K562 (cell line): ENCODE measurements around the gene SLC4A5. TPM values are rescaled to one million over a fixed set of nuclear protein-coding genes. Genes with fewer than 3 reads are reported as not detected.

ENCODE experiments used
- ATAC-seq: fragments of 200-7000 bp; cut with Tn5 transposase; 3 replicates; pipeline ENCODE4 v1.9.1; 2020; ENCODE audit warnings: moderate library complexity
- BruUV-seq: library from RNA; stranded (reverse); fragments of 400-500 nt; replicated peaks from 2 replicates; lab custom pipeline; 2021; lab: Mats Ljungman, UMichigan
- CTCF ChIA-PET: fragments of 300-600 bp; formaldehyde crosslinking; extraction: SDS; loops from one replicate; lab custom pipeline; 2021; ENCODE audit warnings: low intra/inter-chr PET ratio; lab: Yijun Ruan, JAX
- POLR2A ChIA-PET: fragments of 300-600, 350-650 bp; sonication (Branson Sonifier 250); formaldehyde crosslinking; extraction: SDS; loops from one replicate; lab custom pipeline; 2021; ENCODE audit warnings: antibody characterized with exemption, inconsistent platforms; lab: Yijun Ruan, JAX
- DNase-seq, 4 experiments: peaks; one replicate each; pipeline versions ENCODE4 v3.0.0 to v3.0.0-alpha.2; 2011 to 2018; ENCODE audit warnings: low spot score in 3 of 4, mixed read lengths in 3 of 4; ENCODE audit errors: extremely low read depth in 1 of 4
- FAIRE-seq: peaks from 2 replicates; lab custom pipeline; 2011; peaks lifted over from hg19 to GRCh38; lab: Jason Lieb, UNC
- H2AFZ ChIP-seq: 2 replicates; pipeline ENCODE4 v1.6.0; 2011; ENCODE audit warnings: low read depth, low read length, control low read depth, inconsistent platforms
- H3K27ac ChIP-seq: fragments of 200-600 bp; 3 replicates; pipeline ENCODE4 v1.8.0; 2011; ENCODE audit warnings: low read depth, mild to moderate bottlenecking, control low read depth, inconsistent platforms, low read length, moderate library complexity, mixed read lengths; ENCODE audit errors: extremely low read depth
- H3K27me3 ChIP-seq, 2 experiments: fragments of 300-600 bp in 1 of 2; 2 replicates in 1 of 2; 3 replicates in 1 of 2; pipeline versions ENCODE4 v1.6.0 to v1.8.0; 2011; ENCODE audit warnings: inconsistent platforms in 2 of 2, low read length in 2 of 2, mild to moderate bottlenecking in 1 of 2, mixed read lengths in 1 of 2, moderate library complexity in 1 of 2; ENCODE audit not compliant: control insufficient read depth in 2 of 2, insufficient read depth in 2 of 2
- H3K36me3 ChIP-seq: fragments of 300-600 bp; 3 replicates; pipeline ENCODE4 v1.8.0; 2011; ENCODE audit warnings: mild to moderate bottlenecking, low read length, inconsistent platforms; ENCODE audit not compliant: control insufficient read depth, insufficient read depth
- H3K4me1 ChIP-seq, 2 experiments: fragments of 200-600 bp in 1 of 2; replicated peaks in 1 of 2; 2 replicates in 1 of 2; 3 replicates in 1 of 2; pipeline versions ENCODE4 v1.5.1 to v1.8.0; 2011; ENCODE audit warnings: inconsistent platforms in 2 of 2, low read length in 2 of 2, mild to moderate bottlenecking in 1 of 2, mixed read lengths in 1 of 2, moderate library complexity in 1 of 2; ENCODE audit not compliant: control insufficient read depth in 2 of 2, insufficient read depth in 2 of 2
- H3K4me2 ChIP-seq: 2 replicates; pipeline ENCODE4 v1.6.1; 2011; ENCODE audit warnings: low read length, control low read depth, inconsistent platforms, mixed read lengths; ENCODE audit not compliant: insufficient read depth
- H3K4me3 ChIP-seq: fragments of 200-600 bp; sonication (generic), shearing (Covaris generic); 2 replicates; pipeline ENCODE4 v1.5.1; 2016; ENCODE audit warnings: control low read depth, inconsistent platforms
- H3K79me2 ChIP-seq: fragments of 200-600 bp; 3 replicates; pipeline ENCODE4 v1.8.0; 2011; ENCODE audit warnings: low read length, inconsistent platforms; ENCODE audit not compliant: control insufficient read depth, insufficient read depth
- H3K9ac ChIP-seq, 2 experiments: 2 replicates each; pipeline versions ENCODE4 v1.6.0 to v1.6.1; 2011; ENCODE audit warnings: low read depth in 2 of 2, low read length in 2 of 2, control low read depth in 1 of 2, inconsistent platforms in 1 of 2, mild to moderate bottlenecking in 1 of 2, mixed read lengths in 1 of 2; ENCODE audit not compliant: insufficient read depth in 1 of 2
- H3K9me1 ChIP-seq: one replicate; pipeline ENCODE4 v1.6.0; 2011; ENCODE audit warnings: inconsistent platforms, mild to moderate bottlenecking, low read length, moderate library complexity; ENCODE audit not compliant: control insufficient read depth, insufficient read depth
- H3K9me3 ChIP-seq: replicated peaks from 2 replicates; pipeline ENCODE4 v1.5.1; 2011; ENCODE audit warnings: low read depth, low read length, inconsistent platforms; ENCODE audit not compliant: control insufficient read depth, insufficient read depth
- H4K20me1 ChIP-seq: replicated peaks from 2 replicates; pipeline ENCODE4 v1.6.1; 2011; ENCODE audit warnings: low read length, inconsistent platforms, mixed read lengths; ENCODE audit not compliant: control insufficient read depth, insufficient read depth
- CBFA2T2 ChIP-seq: fragments of 450-650 bp; conservative IDR thresholded peaks from 2 replicates; pipeline ENCODE4 v1.6.1; 2017; ENCODE audit warnings: mild to moderate bottlenecking
- GATA2 ChIP-seq: sonication (generic); formaldehyde crosslinking; IDR thresholded peaks from 2 replicates; pipeline ENCODE4 v1.4.0; 2020; ENCODE audit warnings: mild to moderate bottlenecking, missing genetic modification reagents
- GATAD2A ChIP-seq: fragments of 450-650 bp; IDR thresholded peaks from 2 replicates; pipeline ENCODE4 v1.6.1; 2017
- NFIC ChIP-seq: fragments of 450-650 bp; IDR thresholded peaks from 2 replicates; pipeline ENCODE4 v1.6.1; 2017; ENCODE audit warnings: mild to moderate bottlenecking, inconsistent platforms
- RB1 ChIP-seq: fragments of 450-650 bp; IDR thresholded peaks from 2 replicates; pipeline ENCODE4 v1.6.1; 2017; ENCODE audit warnings: low read depth, mild to moderate bottlenecking
- RBM25 ChIP-seq: fragments of 200-400 bp; formaldehyde crosslinking; IDR thresholded peaks from 2 replicates; pipeline ENCODE4 v1.6.1; 2018; ENCODE audit warnings: low read length, low read depth, moderate library complexity; ENCODE audit not compliant: severe bottlenecking
- RCOR1 ChIP-seq, 2 experiments: IDR thresholded peaks; 2 replicates each; pipeline ENCODE4 v1.6.1; 2012; ENCODE audit warnings: low read depth in 2 of 2, low read length in 2 of 2, borderline replicate concordance in 1 of 2, improper control_type of control experiment in 1 of 2
- SMARCE1 ChIP-seq: fragments of 450-650 bp; IDR thresholded peaks from 2 replicates; pipeline ENCODE4 v1.7.1; 2016; ENCODE audit warnings: mild to moderate bottlenecking
- SRSF3 ChIP-seq: fragments of 200-400 bp; formaldehyde crosslinking; IDR thresholded peaks from 2 replicates; pipeline ENCODE4 v1.6.1; 2016; ENCODE audit warnings: mild to moderate bottlenecking, low read length, moderate library complexity; ENCODE audit not compliant: insufficient read depth
- STAT5A ChIP-seq: IDR thresholded peaks from 2 replicates; pipeline ENCODE4 v1.6.1; 2012; ENCODE audit warnings: low read length, inconsistent platforms, borderline replicate concordance
- TAL1 ChIP-seq: fragments of 450-650 bp; IDR thresholded peaks from 2 replicates; pipeline ENCODE4 v1.6.1; 2016; ENCODE audit warnings: mild to moderate bottlenecking
- TEAD1 ChIP-seq, 2 experiments: fragments of 450-650 bp in 1 of 2; sonication (generic) in 1 of 2; formaldehyde crosslinking; IDR thresholded peaks; 2 replicates each; pipeline versions ENCODE4 v1.4.0 to v1.8.0; 2020 to 2022; ENCODE audit warnings: mild to moderate bottlenecking in 2 of 2, missing genetic modification reagents in 1 of 2
- TRIM24 ChIP-seq, 2 experiments: fragments of 450-650 bp; IDR thresholded peaks; 2 replicates each; pipeline ENCODE4 v1.6.1; 2016
- ZC3H8 ChIP-seq: fragments of 450-650 bp; IDR thresholded peaks from 2 replicates; pipeline ENCODE4 v1.6.1; 2017
- ZKSCAN3 ChIP-seq: fragments of 250-450 bp; sonication (Bioruptor Pico); IDR thresholded peaks from 2 replicates; pipeline ENCODE4 v1.4.0; 2020
- WGBS: fragments of 100-300 bp; shearing (Covaris generic); methylation state at CpG from one replicate; pipeline ENCODE4 v1.1.6; 2016; ENCODE audit warnings: low coverage, mixed read lengths; ENCODE audit not compliant: insufficient coverage; ENCODE audit errors: missing lambda C conversion rate; 5-methylcytosine and 5-hydroxymethylcytosine counted together
- in situ Hi-C: fragments of 300-500 bp; cut with MboI; formaldehyde crosslinking; loops from 4 replicates; pipeline ENCODE4 v1.15.0; 2018; ENCODE audit warnings: inconsistent platforms, mixed read lengths
- intact Hi-C: fragments of 100-400 bp; cut with micrococcal nuclease; formaldehyde crosslinking; loops from 2 replicates; pipeline ENCODE4 v1.14.2; 2022
- polyA plus RNA-seq, 8 experiments: library from polyadenylated mRNA; depleted of rRNA in 4 of 8; stranded (reverse) in 5 of 8; unstranded in 3 of 8; fragments of >200 nt; fragmentation: Nextera tagmentation in 2 of 8; fragmentation: Illumina TruSeq in 1 of 8; extraction: Ambion mirVana in 2 of 8; extraction: Trizol in 1 of 8; gene quantifications; 2 replicates each; pipeline versions ENCODE4 v1.2.1 to v1.2.3, GENCODE V29; 2011 to 2014; ENCODE audit warnings: inconsistent platforms in 1 of 8, missing spikeins in 1 of 8
- total RNA-seq, 7 experiments: library from RNA; depleted of rRNA in 6 of 7; stranded (reverse); fragments of >200 nt in 6 of 7; fragmentation: Illumina TruSeq in 2 of 7; extraction: Trizol in 2 of 7; gene quantifications; 2 replicates each; pipeline versions ENCODE4 v1.2.1 to v1.2.3, GENCODE V29; 2011 to 2021; ENCODE audit warnings: low replicate concordance in 1 of 7
- TF ChIP-seq, protein P1 (sequence below), 2 experiments: fragments of 450-650 bp in 1 of 2; sonication (generic) in 1 of 2; formaldehyde crosslinking in 1 of 2; IDR thresholded peaks in 1 of 2; conservative IDR thresholded peaks in 1 of 2; 2 replicates each; pipeline versions ENCODE4 v1.6.1 to v1.8.1; 2016 to 2023; ENCODE audit warnings: mild to moderate bottlenecking in 2 of 2, moderate library complexity in 2 of 2, inconsistent platforms in 1 of 2, missing genetic modification reagents in 1 of 2
- TF ChIP-seq, protein P2 (sequence below): sonication (generic); formaldehyde crosslinking; IDR thresholded peaks from 2 replicates; pipeline ENCODE4 v1.8.0; 2023; ENCODE audit warnings: missing genetic modification reagents, mild to moderate bottlenecking, borderline replicate concordance

Gene SLC4A5
- total and polyA plus RNA-seq, 9 of the 15 experiments (the other 6 are each of a cell fraction or from before 2014, with no cell fraction given), result 0.03 to 0.77 (median 0.14) TPM; not detected in 1

DNA sequence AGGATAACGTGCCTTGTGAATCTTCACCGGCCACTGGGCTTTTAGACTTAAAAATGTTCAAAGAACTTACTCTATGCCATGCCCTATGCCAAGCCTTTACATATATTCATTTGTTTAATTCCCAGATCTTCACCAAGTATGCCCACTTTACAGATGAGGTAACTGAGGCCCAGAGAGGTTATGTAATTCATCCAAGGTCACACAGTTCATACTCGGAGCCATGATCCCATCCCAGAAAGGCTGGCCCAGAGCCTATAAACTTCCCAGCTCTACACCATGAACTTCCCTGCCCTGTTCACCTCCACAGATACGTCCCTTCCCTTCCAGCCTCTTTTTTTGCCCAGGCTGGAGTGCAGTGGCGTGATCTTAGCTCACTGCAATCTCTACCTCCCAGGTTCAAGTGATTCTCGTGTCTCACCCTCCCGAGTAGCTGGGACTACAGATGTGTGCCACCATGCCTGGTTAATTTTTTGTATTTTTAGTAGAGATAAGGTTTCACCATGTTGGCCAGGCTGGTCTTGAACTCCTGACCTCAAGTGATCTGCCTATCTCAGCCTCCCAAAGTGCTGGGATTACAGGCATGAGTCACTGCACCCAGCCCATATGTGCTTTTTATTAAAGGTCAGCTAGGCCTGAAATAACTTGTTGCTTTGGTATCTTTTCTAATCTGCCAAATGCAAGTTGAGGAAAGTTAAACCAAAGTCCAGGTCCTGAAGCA lies 100.7 kb downstream of the SLC4A5 start:
- no TSS peak for BruUV-seq
- H3K27me3 ChIP-seq, result peaks cover 0 to 5% of the 10 kb centered on the region in 2 experiments; a peak in 3 of 5 replicates
- WGBS, result 22% methylated on average over 7 of the region's 7 CpGs
- H3K79me2 ChIP-seq, result no peaks in the 10 kb centered on the region
- no peak overlapping the region for H3K4me3 ChIP-seq
- in situ Hi-C loops (no loop called here), intact Hi-C loops (no loop called here)
- no peaks in the 10 kb centered on the region for H3K9me1 ChIP-seq
- H3K36me3 ChIP-seq, result no peaks in the 10 kb centered on the region
- H3K4me1 ChIP-seq, result peaks cover 4 to 6% of the 10 kb centered on the region in 2 experiments; a peak in 2 of 5 replicates
- POLR2A ChIA-PET, result interaction anchor here (1.0 kb wide), 1 partner anchor 15 kb away, joined by 3 read pairs; no protein-coding TSS in a partner anchor
- FAIRE-seq (no peak), DNase-seq (no peak), ATAC-seq (peak; percentile 46)
- H3K9me3 ChIP-seq, result no peaks in the 10 kb centered on the region
- CTCF ChIA-PET, result no interaction called here
- no peak overlapping the region for H3K4me2 ChIP-seq
- no peak overlapping the region for H2AFZ ChIP-seq
- no peak overlapping the region for H3K9ac ChIP-seq
- H3K27ac ChIP-seq, result no peak overlapping the region
- H4K20me1 ChIP-seq, result no peaks in the 10 kb centered on the region
- TF ChIP-seq GATA2 (CRISPR knock-in tag) (peak; percentile 60; the same call in 1 of the 2 replicates), TEAD1 (CRISPR knock-in tag; IDR thresholded peaks at IDR 0.05) (no peak), TAL1 (peak; percentile 85), CBFA2T2 (peak; percentile 94), TRIM24 (IDR thresholded peaks at IDR 0.05) (peak; percentile 93), STAT5A (peak; percentile 45; the same call in 1 of the 2 replicates), SMARCE1 (peak; percentile 70), NFIC (peak; percentile 79), RBM25 (peak; percentile 94), RB1 (no peak), ZC3H8 (no peak), RCOR1 (IDR thresholded peaks at IDR 0.05; ENCODE audit: borderline replicate concordance in 1 of 2, low read depth in 2 of 2, low read length in 2 of 2) (peak in 1 of 2 experiments; percentile 60; a peak in 1 of 4 replicates), ZKSCAN3 (CRISPR knock-in tag) (no peak), GATAD2A (no peak), SRSF3 (no peak)
- TF ChIP-seq, protein P1, sequence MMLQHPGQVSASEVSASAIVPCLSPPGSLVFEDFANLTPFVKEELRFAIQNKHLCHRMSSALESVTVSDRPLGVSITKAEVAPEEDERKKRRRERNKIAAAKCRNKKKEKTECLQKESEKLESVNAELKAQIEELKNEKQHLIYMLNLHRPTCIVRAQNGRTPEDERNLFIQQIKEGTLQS (IDR thresholded peaks at IDR 0.05), result peak; percentile 78
- TF ChIP-seq, protein P1 (CRISPR knock-in tag; conservative IDR thresholded peaks at IDR 0.05), result peak; percentile 78; the same call in 1 of the 2 replicates
- TF ChIP-seq, protein P2, sequence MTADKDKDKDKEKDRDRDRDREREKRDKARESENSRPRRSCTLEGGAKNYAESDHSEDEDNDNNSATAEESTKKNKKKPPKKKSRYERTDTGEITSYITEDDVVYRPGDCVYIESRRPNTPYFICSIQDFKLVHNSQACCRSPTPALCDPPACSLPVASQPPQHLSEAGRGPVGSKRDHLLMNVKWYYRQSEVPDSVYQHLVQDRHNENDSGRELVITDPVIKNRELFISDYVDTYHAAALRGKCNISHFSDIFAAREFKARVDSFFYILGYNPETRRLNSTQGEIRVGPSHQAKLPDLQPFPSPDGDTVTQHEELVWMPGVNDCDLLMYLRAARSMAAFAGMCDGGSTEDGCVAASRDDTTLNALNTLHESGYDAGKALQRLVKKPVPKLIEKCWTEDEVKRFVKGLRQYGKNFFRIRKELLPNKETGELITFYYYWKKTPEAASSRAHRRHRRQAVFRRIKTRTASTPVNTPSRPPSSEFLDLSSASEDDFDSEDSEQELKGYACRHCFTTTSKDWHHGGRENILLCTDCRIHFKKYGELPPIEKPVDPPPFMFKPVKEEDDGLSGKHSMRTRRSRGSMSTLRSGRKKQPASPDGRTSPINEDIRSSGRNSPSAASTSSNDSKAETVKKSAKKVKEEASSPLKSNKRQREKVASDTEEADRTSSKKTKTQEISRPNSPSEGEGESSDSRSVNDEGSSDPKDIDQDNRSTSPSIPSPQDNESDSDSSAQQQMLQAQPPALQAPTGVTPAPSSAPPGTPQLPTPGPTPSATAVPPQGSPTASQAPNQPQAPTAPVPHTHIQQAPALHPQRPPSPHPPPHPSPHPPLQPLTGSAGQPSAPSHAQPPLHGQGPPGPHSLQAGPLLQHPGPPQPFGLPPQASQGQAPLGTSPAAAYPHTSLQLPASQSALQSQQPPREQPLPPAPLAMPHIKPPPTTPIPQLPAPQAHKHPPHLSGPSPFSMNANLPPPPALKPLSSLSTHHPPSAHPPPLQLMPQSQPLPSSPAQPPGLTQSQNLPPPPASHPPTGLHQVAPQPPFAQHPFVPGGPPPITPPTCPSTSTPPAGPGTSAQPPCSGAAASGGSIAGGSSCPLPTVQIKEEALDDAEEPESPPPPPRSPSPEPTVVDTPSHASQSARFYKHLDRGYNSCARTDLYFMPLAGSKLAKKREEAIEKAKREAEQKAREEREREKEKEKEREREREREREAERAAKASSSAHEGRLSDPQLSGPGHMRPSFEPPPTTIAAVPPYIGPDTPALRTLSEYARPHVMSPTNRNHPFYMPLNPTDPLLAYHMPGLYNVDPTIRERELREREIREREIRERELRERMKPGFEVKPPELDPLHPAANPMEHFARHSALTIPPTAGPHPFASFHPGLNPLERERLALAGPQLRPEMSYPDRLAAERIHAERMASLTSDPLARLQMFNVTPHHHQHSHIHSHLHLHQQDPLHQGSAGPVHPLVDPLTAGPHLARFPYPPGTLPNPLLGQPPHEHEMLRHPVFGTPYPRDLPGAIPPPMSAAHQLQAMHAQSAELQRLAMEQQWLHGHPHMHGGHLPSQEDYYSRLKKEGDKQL (CRISPR knock-in tag), result no peak
